Progenitor cell of endocrine pancreas (in vitro differentiated cells): Measurements from ENCODE around the gene NTN5. TPM values are rescaled to one million over a fixed set of nuclear protein-coding genes. Genes with fewer than 3 reads are reported as not detected.
A peak's percentile ranks its signal among the peaks of the same experiment; 100 is the strongest.

Source experiments
- DNase-seq: peaks from one replicate; pipeline ENCODE4 v3.0.0; 2021; ENCODE audit warnings: low spot score; ENCODE audit not compliant: unreplicated experiment
- H3K27ac Mint-ChIP-seq: 2 replicates; pipeline ENCODE4 v1.8.0; 2021; ENCODE audit warnings: mild to moderate bottlenecking, moderate library complexity, mixed read lengths
- H3K27me3 Mint-ChIP-seq: 2 replicates; pipeline ENCODE4 v1.8.0; 2021; ENCODE audit warnings: mixed read lengths
- H3K36me3 Mint-ChIP-seq: 2 replicates; pipeline ENCODE4 v1.8.0; 2022; ENCODE audit warnings: mixed read lengths; ENCODE audit not compliant: insufficient read depth
- H3K4me1 Mint-ChIP-seq: 2 replicates; pipeline ENCODE4 v1.8.0; 2021; ENCODE audit warnings: low read depth, mixed read lengths
- H3K4me3 Mint-ChIP-seq: 2 replicates; pipeline ENCODE4 v1.8.0; 2021; ENCODE audit warnings: low read depth, mild to moderate bottlenecking, moderate library complexity, mixed read lengths
- H3K9me3 Mint-ChIP-seq: 2 replicates; pipeline ENCODE4 v1.8.0; 2021; ENCODE audit warnings: low read depth, mixed read lengths
- long read RNA-seq: library from polyadenylated mRNA; unstranded; transcript quantifications from one replicate; pipeline ENCODE4 v2.0.0, GENCODE V29; 2020
- total RNA-seq: library from RNA; stranded (reverse); gene quantifications from 2 replicates; pipeline ENCODE4 v1.2.1, GENCODE V29; 2021
- TF ChIP-seq, protein P1 (sequence below): fragments of 200-600 bp; sonication (generic); IDR thresholded peaks from one replicate; pipeline ENCODE4 v1.5.0; 2021; ENCODE audit warnings: antibody characterized with exemption, mild to moderate bottlenecking; ENCODE audit not compliant: unreplicated experiment

Gene NTN5
- total RNA-seq = 0.91 and 1.0 TPM in 2 replicates
- long read RNA-seq = 0 reads

GRCh38 chr19:48672994-48673393 is at the start of gene NTN5:
Gene NTN5, minus strand, starts transcription at chr19:48673017. Its CDS starts 2,031 bp downstream, at chr19:48670986.
- no peaks in the 10 kb centered on the region for H3K9me3 Mint-ChIP-seq
- no peak for DNase-seq
- no peak within 1 kb of the TSS for H3K27ac Mint-ChIP-seq
- peaks cover 6% of the 10 kb centered on the region for H3K4me1 Mint-ChIP-seq
- TF ChIP-seq, protein P1, sequence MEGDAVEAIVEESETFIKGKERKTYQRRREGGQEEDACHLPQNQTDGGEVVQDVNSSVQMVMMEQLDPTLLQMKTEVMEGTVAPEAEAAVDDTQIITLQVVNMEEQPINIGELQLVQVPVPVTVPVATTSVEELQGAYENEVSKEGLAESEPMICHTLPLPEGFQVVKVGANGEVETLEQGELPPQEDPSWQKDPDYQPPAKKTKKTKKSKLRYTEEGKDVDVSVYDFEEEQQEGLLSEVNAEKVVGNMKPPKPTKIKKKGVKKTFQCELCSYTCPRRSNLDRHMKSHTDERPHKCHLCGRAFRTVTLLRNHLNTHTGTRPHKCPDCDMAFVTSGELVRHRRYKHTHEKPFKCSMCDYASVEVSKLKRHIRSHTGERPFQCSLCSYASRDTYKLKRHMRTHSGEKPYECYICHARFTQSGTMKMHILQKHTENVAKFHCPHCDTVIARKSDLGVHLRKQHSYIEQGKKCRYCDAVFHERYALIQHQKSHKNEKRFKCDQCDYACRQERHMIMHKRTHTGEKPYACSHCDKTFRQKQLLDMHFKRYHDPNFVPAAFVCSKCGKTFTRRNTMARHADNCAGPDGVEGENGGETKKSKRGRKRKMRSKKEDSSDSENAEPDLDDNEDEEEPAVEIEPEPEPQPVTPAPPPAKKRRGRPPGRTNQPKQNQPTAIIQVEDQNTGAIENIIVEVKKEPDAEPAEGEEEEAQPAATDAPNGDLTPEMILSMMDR = no peak
- no peaks in the 10 kb centered on the region for H3K36me3 Mint-ChIP-seq
- H3K27me3 Mint-ChIP-seq = peaks cover 30% of the 10 kb centered on the region
- no peak within 1 kb of the TSS for H3K4me3 Mint-ChIP-seq

GRCh38 chr19:48722196-48722708 is 49.4 kb upstream of the NTN5 start:
- Mint-ChIP-seq H3K9me3 (peaks cover 4% of the 10 kb centered on the region), H3K4me1 (peaks cover 7% of the 10 kb centered on the region), H3K27ac (no peak overlapping the region), H3K4me3 (no peak overlapping the region), H3K27me3 (no peaks in the 10 kb centered on the region), H3K36me3 (no peaks in the 10 kb centered on the region)
- DNase-seq = no peak
- TF ChIP-seq, protein P1 = no peak

GRCh38 chr19:48720613-48721296 is 47.9 kb upstream of the NTN5 start:
- Mint-ChIP-seq H3K27me3 (no peaks in the 10 kb centered on the region), H3K27ac (peak overlapping the region; percentile 96), H3K36me3 (no peaks in the 10 kb centered on the region), H3K9me3 (no peaks in the 10 kb centered on the region), H3K4me1 (peaks cover 12% of the 10 kb centered on the region), H3K4me3 (peak overlapping the region; percentile 95)
- TF ChIP-seq, protein P1 = no peak
- peak; percentile 91 for DNase-seq

DNA sequence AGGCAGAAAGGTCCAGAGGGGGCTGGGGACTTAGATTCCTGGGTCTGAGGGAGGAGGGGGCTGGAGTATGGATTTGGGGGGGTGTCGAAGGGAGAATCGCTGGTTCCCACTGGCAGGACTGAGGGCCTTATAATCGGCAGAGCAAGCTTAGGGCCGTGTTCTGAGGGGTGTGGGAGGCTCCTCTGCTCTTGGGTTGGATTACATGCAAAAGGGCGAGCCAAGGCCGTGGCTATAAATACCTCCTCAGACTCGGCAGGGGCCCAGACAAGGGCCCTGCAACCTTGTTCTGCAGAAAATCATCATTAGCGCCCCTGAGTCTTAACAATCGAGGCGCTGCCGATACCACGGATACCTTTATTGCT is 47.4 kb upstream of the NTN5 start:
- H3K4me1 Mint-ChIP-seq = peaks cover 12% of the 10 kb centered on the region
- TF ChIP-seq, protein P1 = no peak
- H3K27me3 Mint-ChIP-seq = no peaks in the 10 kb centered on the region
- DNase-seq = no peak
- H3K4me3 Mint-ChIP-seq = peak overlapping the region; percentile 95
- no peaks in the 10 kb centered on the region for H3K9me3 Mint-ChIP-seq
- peak overlapping the region; percentile 37 for H3K27ac Mint-ChIP-seq
- no peaks in the 10 kb centered on the region for H3K36me3 Mint-ChIP-seq

- H3K36me3 Mint-ChIP-seq = no peaks in the 10 kb centered on the region
- no peak for DNase-seq
- H3K9me3 Mint-ChIP-seq = no peaks in the 10 kb centered on the region
- peaks cover 16% of the 10 kb centered on the region for H3K4me1 Mint-ChIP-seq
- H3K27ac Mint-ChIP-seq = peak within 1 kb of the TSS; percentile 65
- peak within 1 kb of the TSS; percentile 95 for H3K4me3 Mint-ChIP-seq
- H3K27me3 Mint-ChIP-seq = no peaks in the 10 kb centered on the region
- TF ChIP-seq, protein P1 = no peak
These were observed 46.7 kb upstream of the NTN5 start, which contains the start of gene MAMSTR for GRCh38 chr19:48719263-48720171. Gene MAMSTR, minus strand, starts transcription at chr19:48719725. Its CDS starts 694 bp downstream, at chr19:48719031.
